Mesenchymal stem cell (in vitro differentiated cells and primary cell): ENCODE data around the gene SEC14L2.

Experiments
- DNase-seq: peaks from one replicate; pipeline ENCODE4 v3.0.0-alpha.2; 2013
- H2AFZ ChIP-seq: one replicate; pipeline ENCODE4 v1.6.1; 2013; ENCODE audit warnings: low read depth, mild to moderate bottlenecking, control low read depth, inconsistent platforms, low read length, moderate library complexity
- H2AK5ac ChIP-seq: 2 replicates; pipeline ENCODE4 v1.6.1; 2013; ENCODE audit warnings: low read length, moderate library complexity, mild to moderate bottlenecking, inconsistent platforms; ENCODE audit not compliant: severe bottlenecking
- H2BK120ac ChIP-seq: one replicate; pipeline ENCODE4 v1.6.1; 2013; ENCODE audit warnings: low read depth, mild to moderate bottlenecking, inconsistent platforms, low read length, moderate library complexity
- H2BK12ac ChIP-seq, 2 experiments: one replicate each; pipeline ENCODE4 v1.6.1; 2013; ENCODE audit warnings: inconsistent platforms in 2 of 2, low read length in 2 of 2, mild to moderate bottlenecking in 2 of 2, moderate library complexity in 2 of 2, control low read depth in 1 of 2
- H2BK15ac ChIP-seq: one replicate; pipeline ENCODE4 v1.6.1; 2013; ENCODE audit warnings: mild to moderate bottlenecking, low read depth, inconsistent platforms; ENCODE audit not compliant: poor library complexity, severe bottlenecking
- H2BK5ac ChIP-seq: 2 replicates; pipeline ENCODE4 v1.6.1; 2013; ENCODE audit warnings: low read depth, mild to moderate bottlenecking, low read length, control low read depth, inconsistent platforms; ENCODE audit not compliant: poor library complexity, severe bottlenecking
- H3K14ac ChIP-seq, 2 experiments: one replicate each; pipeline ENCODE4 v1.6.1; 2013; ENCODE audit warnings: inconsistent platforms in 2 of 2, low read length in 2 of 2, control low read depth in 1 of 2, mild to moderate bottlenecking in 1 of 2, moderate library complexity in 1 of 2
- H3K18ac ChIP-seq, 2 experiments: one replicate each; pipeline ENCODE4 v1.6.1; 2013; ENCODE audit warnings: inconsistent platforms in 2 of 2, low read length in 2 of 2, control low read depth in 1 of 2, low read depth in 1 of 2, mild to moderate bottlenecking in 1 of 2
- H3K23ac ChIP-seq, 2 experiments: one replicate each; pipeline ENCODE4 v1.6.1; 2013; ENCODE audit warnings: inconsistent platforms in 2 of 2, low read length in 2 of 2, mild to moderate bottlenecking in 2 of 2, moderate library complexity in 2 of 2, control low read depth in 1 of 2
- H3K27ac ChIP-seq: 2 replicates; pipeline ENCODE4 v1.5.1; 2013; ENCODE audit warnings: mild to moderate bottlenecking, moderate library complexity, low read length, control low read depth, inconsistent platforms; ENCODE audit not compliant: poor library complexity, severe bottlenecking
- H3K27me3 ChIP-seq, 2 experiments: 2 replicates each; pipeline versions ENCODE4 v1.6.1 to v1.7.0; 2013; ENCODE audit warnings: low read length in 2 of 2, mild to moderate bottlenecking in 2 of 2, moderate library complexity in 2 of 2, control low read depth in 1 of 2, inconsistent platforms in 1 of 2; ENCODE audit not compliant: control insufficient read depth in 1 of 2, insufficient read depth in 1 of 2
- H3K36me3 ChIP-seq, 2 experiments: 2 replicates each; pipeline versions ENCODE4 v1.6.1 to v1.7.0; 2013; ENCODE audit warnings: low read length in 2 of 2, control low read depth in 1 of 2, inconsistent platforms in 1 of 2, low read depth in 1 of 2, mild to moderate bottlenecking in 1 of 2; ENCODE audit not compliant: insufficient read depth in 2 of 2, control insufficient read depth in 1 of 2
- H3K4ac ChIP-seq, 2 experiments: one replicate each; pipeline ENCODE4 v1.6.1; 2013; ENCODE audit warnings: inconsistent platforms in 2 of 2, low read length in 2 of 2, mild to moderate bottlenecking in 2 of 2, moderate library complexity in 2 of 2, control low read depth in 1 of 2, low read depth in 1 of 2
- H3K4me1 ChIP-seq: 2 replicates; pipeline ENCODE4 v1.6.1; 2013; ENCODE audit warnings: low read depth, low read length, control low read depth; ENCODE audit not compliant: control insufficient read depth, insufficient read depth
- H3K4me2 ChIP-seq: 2 replicates; pipeline ENCODE4 v1.6.1; 2013; ENCODE audit warnings: low read length, mild to moderate bottlenecking, inconsistent platforms; ENCODE audit not compliant: poor library complexity, severe bottlenecking
- H3K4me3 ChIP-seq, 2 experiments: 2 replicates each; pipeline versions ENCODE4 v1.5.1 to v1.7.0; 2013; ENCODE audit warnings: low read length in 2 of 2, mild to moderate bottlenecking in 2 of 2, control low read depth in 1 of 2, low read depth in 1 of 2; ENCODE audit not compliant: insufficient read depth in 1 of 2
- H3K79me1 ChIP-seq: replicated peaks from 2 replicates; pipeline ENCODE4 v1.6.1; 2013; ENCODE audit warnings: mild to moderate bottlenecking, control low read depth, low read length, inconsistent platforms; ENCODE audit not compliant: poor library complexity, severe bottlenecking
- H3K9ac ChIP-seq: 2 replicates; pipeline ENCODE4 v1.7.0; 2013; ENCODE audit warnings: mild to moderate bottlenecking, low read length, moderate library complexity
- H3K9me3 ChIP-seq: 2 replicates; pipeline ENCODE4 v1.7.0; 2013; ENCODE audit warnings: mild to moderate bottlenecking, low read length; ENCODE audit not compliant: control insufficient read depth
- H4K8ac ChIP-seq: one replicate; pipeline ENCODE4 v1.6.1; 2013; ENCODE audit warnings: inconsistent platforms, mild to moderate bottlenecking, low read length, moderate library complexity
- H4K91ac ChIP-seq: one replicate; pipeline ENCODE4 v1.6.1; 2013; ENCODE audit warnings: mild to moderate bottlenecking, low read length, inconsistent platforms
- WGBS: methylation state at CpG from one replicate; pipeline ENCODE4 v1.1.7; 2013; ENCODE audit warnings: mixed read lengths; 5-methylcytosine and 5-hydroxymethylcytosine counted together

SEC14L2 gene

DNA sequence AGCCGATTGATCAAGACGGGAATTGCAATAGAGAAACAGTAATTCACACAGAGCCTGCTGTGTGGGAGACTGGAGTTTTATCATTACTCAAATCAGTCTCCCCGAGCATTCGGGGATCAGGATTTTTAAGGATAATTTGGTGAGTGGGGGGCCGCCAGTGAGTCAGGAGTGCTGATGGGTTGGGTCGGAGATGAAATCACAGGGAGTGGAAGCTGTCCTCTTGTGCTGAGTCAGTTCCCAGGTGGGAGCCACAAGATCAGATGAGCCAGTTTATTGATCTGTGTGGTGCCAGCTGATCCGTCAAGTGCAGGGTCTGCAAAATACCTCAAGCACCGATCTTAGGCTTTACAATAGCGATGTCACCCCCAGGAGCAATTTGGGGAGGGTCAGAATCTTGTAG, 44.3 kb downstream of the SEC14L2 start:
- H3K4me2 ChIP-seq, result no peak overlapping the region
- H3K9me3 ChIP-seq, result no peaks in the 10 kb centered on the region
- no peak overlapping the region for H3K14ac ChIP-seq
- H3K79me1 ChIP-seq, result no peaks in the 10 kb centered on the region
- no peak overlapping the region for H3K4ac ChIP-seq
- no peak overlapping the region for H2BK5ac ChIP-seq
- H3K4me3 ChIP-seq, result no peak overlapping the region
- peaks cover 6% of the 10 kb centered on the region for H3K4me1 ChIP-seq
- 86% methylated on average over 8 of the region's 9 CpGs for WGBS
- H3K27me3 ChIP-seq, result peaks cover 6 to 8% of the 10 kb centered on the region in 2 experiments
- no peak overlapping the region for H2BK15ac ChIP-seq
- no peak overlapping the region for H3K18ac ChIP-seq
- no peak overlapping the region for H2BK120ac ChIP-seq
- no peak overlapping the region for H2AK5ac ChIP-seq
- no peak overlapping the region for H4K91ac ChIP-seq
- no peak overlapping the region for H2AFZ ChIP-seq
- no peak overlapping the region for H2BK12ac ChIP-seq
- DNase-seq, result no peak
- H3K9ac ChIP-seq, result no peak overlapping the region
- no peak overlapping the region for H3K27ac ChIP-seq
- H3K23ac ChIP-seq, result no peak overlapping the region
- no peaks in the 10 kb centered on the region for H3K36me3 ChIP-seq
- no peak overlapping the region for H4K8ac ChIP-seq

DNA sequence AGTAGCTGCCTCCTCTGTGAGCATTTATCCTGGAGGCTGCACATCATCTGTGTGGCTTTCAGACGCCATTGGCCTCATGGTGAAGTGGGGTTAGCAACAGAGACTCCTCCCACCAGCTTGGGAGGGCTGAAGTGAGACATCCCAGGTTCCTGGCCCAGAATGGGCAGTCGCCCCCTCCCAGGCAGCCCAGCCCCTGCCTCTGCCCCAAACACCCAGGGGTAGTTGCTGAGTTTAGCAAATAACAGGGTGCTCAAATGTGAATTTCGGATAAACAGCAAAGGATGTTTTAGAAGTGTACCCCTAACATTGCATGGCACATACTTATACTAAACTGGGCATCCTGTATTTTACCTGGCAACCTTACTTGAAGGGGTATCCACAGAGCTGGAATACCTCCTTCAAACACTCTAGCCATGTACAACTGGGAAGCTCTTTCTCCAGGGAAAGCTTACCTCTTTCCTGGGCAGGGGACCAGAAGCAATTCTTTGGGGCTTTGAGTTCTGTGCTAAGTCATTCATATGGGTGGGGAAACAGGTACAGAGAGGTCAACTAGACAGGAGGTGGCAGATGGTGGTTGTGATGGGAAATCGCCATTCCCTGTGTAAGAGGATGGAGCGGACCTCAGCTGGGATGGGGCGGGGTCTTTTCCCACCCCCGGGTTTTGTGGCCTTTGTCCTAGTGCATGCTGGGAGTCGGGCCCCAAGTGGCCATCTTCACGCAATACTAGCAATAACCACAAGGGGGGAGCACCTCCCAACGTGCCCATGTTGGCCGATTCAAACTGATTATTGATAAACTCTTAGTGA, 48.0 kb downstream of the SEC14L2 start:
- no peak overlapping the region for H3K27ac ChIP-seq
- H3K18ac ChIP-seq, result no peak overlapping the region
- H2AFZ ChIP-seq, result no peak overlapping the region
- no peaks in the 10 kb centered on the region for H3K9me3 ChIP-seq
- peak overlapping the region; percentile 78 for H3K9ac ChIP-seq
- H3K27me3 ChIP-seq, result peaks cover 4 to 5% of the 10 kb centered on the region in 2 experiments
- H2BK15ac ChIP-seq, result peak overlapping the region; percentile 33
- H3K4me3 ChIP-seq, result peak overlapping the region; percentile 4 to 21
- peak overlapping the region; percentile 54 for H4K91ac ChIP-seq
- H3K14ac ChIP-seq, result no peak overlapping the region
- WGBS, result 22% methylated on average over 10 of the region's 11 CpGs
- no peak overlapping the region for H3K4me2 ChIP-seq
- H2AK5ac ChIP-seq, result no peak overlapping the region
- H2BK5ac ChIP-seq, result no peak overlapping the region
- peaks cover 6% of the 10 kb centered on the region for H3K4me1 ChIP-seq
- no peak overlapping the region for H3K23ac ChIP-seq
- no peaks in the 10 kb centered on the region for H3K36me3 ChIP-seq
- peak overlapping the region; percentile 57 for H4K8ac ChIP-seq
- H2BK120ac ChIP-seq, result no peak overlapping the region
- DNase-seq, result peak; percentile 62
- no peak overlapping the region for H3K4ac ChIP-seq
- no peaks in the 10 kb centered on the region for H3K79me1 ChIP-seq
- H2BK12ac ChIP-seq, result peak overlapping the region in 1 of 2 experiments; percentile 5

DNA sequence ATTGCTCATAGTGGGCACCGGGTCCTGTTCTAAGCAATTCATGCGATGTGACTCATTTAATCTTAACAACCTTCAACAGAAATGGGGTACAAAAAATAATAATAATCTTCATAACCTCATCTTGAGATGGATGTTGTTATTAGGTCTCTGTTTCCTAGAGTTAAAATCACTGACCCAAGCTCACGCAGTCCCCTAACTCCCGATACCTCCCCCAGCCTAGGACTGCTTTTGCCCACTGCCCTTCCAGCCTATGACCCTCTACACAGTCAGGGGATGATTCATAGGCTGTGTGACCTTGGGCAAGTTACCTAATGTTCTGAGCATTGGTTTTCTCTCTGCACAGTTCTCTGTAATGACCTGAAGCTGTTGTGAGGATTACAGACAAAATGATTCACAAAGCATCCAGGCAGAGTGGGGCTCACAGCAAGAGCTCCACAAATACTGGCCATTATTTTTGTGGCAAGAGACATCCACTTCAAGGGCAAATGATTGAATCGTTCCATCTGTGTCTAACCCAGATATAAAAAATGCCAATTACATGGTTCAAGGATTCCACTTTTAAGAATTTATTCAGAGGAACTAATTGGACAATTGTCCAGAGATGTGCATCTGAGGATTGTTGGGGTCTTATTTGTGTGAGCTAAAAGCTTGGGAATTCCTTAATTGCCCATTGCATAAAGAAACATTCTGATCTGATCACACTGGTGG, 48.8 kb downstream of the SEC14L2 start:
- Histone ChIP-seq H3K4me1 (peaks cover 6% of the 10 kb centered on the region), H2BK15ac (no peak overlapping the region), H3K18ac (no peak overlapping the region), H4K91ac (no peak overlapping the region), H2AK5ac (no peak overlapping the region), H2BK12ac (no peak overlapping the region), H3K4ac (no peak overlapping the region), H3K4me2 (no peak overlapping the region), H3K9me3 (no peaks in the 10 kb centered on the region), H2BK120ac (no peak overlapping the region), H3K9ac (peak overlapping the region; percentile 78), H3K36me3 (no peaks in the 10 kb centered on the region), H3K23ac (no peak overlapping the region), H3K4me3 (no peak overlapping the region), H2BK5ac (no peak overlapping the region), H3K14ac (no peak overlapping the region), H2AFZ (no peak overlapping the region), H3K27ac (no peak overlapping the region), H3K79me1 (no peaks in the 10 kb centered on the region), H3K27me3 (peaks cover 0 to 2% of the 10 kb centered on the region in 2 experiments), H4K8ac (no peak overlapping the region)
- 79% methylated on average over 4 of the region's 5 CpGs for WGBS
- peak; percentile 58 for DNase-seq

DNA sequence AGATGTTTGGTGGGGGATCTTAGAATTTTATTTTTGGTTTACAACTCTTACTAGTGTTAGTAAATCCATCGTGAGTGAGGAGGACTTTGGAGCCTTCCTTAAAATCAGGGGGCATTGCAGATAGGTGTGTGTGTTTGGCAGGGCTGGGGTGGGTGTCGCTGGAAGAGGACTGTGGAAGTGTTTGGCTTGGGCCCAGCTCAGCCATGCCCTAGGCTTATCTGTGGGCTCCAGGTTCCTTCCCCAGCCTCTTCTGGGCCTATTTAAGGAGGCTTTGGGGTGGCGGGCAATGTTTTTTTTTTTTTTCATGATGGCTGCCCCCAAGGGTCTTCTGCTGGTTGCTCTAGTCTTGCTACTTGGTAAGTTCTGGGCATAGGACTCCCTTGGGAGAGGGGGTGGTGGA, 50.8 kb downstream of the SEC14L2 start:
- H3K27ac ChIP-seq, result no peak overlapping the region
- H2BK15ac ChIP-seq, result no peak overlapping the region
- no peak overlapping the region for H3K23ac ChIP-seq
- H3K9me3 ChIP-seq, result no peaks in the 10 kb centered on the region
- no peak overlapping the region for H3K14ac ChIP-seq
- H4K8ac ChIP-seq, result no peak overlapping the region
- no peak overlapping the region for H3K4ac ChIP-seq
- peaks cover 9 to 10% of the 10 kb centered on the region in 2 experiments for H3K27me3 ChIP-seq
- no peak for DNase-seq
- no peaks in the 10 kb centered on the region for H3K79me1 ChIP-seq
- H2BK120ac ChIP-seq, result no peak overlapping the region
- H3K9ac ChIP-seq, result no peak overlapping the region
- WGBS, result 83% methylated on average over 2 of the region's 3 CpGs
- H2BK12ac ChIP-seq, result no peak overlapping the region
- no peak overlapping the region for H4K91ac ChIP-seq
- H3K4me1 ChIP-seq, result peaks cover 6% of the 10 kb centered on the region
- no peak overlapping the region for H3K18ac ChIP-seq
- no peak overlapping the region for H3K4me2 ChIP-seq
- no peak overlapping the region for H3K4me3 ChIP-seq
- no peaks in the 10 kb centered on the region for H3K36me3 ChIP-seq
- H2AFZ ChIP-seq, result no peak overlapping the region
- no peak overlapping the region for H2BK5ac ChIP-seq
- no peak overlapping the region for H2AK5ac ChIP-seq
